WTC11 (cell line): ENCODE measurements around the gene C14orf132. TPM values are rescaled to one million over a fixed set of nuclear protein-coding genes. Genes with fewer than 3 reads are reported as not detected.

Experiments used
- ATAC-seq: fragments of 200-7000 bp; cut with Tn5 transposase; 2 replicates; pipeline ENCODE4 v1.10.0; 2021; ENCODE audit warnings: mild to moderate bottlenecking, moderate library complexity
- CTCF ChIA-PET: fragments of 300-600 bp; sonication (Branson Sonifier 250); formaldehyde crosslinking; loops from one replicate; lab custom pipeline; 2021; ENCODE audit warnings: antibody characterized with exemption; lab: Charles Lee
- POLR2A ChIA-PET: fragments of 350-600 bp; sonication (Branson Sonifier 250); formaldehyde crosslinking; loops from one replicate; lab custom pipeline; 2021; ENCODE audit warnings: antibody characterized with exemption; lab: Charles Lee
- DNase-seq: peaks from one replicate; pipeline ENCODE4 v3.0.0; 2021; ENCODE audit warnings: low spot score
- H3K27ac Mint-ChIP-seq: 2 replicates; pipeline ENCODE4 v1.8.0; 2021; ENCODE audit warnings: mixed read lengths
- H3K27me3 Mint-ChIP-seq: 2 replicates; pipeline ENCODE4 v1.8.0; 2021; ENCODE audit warnings: low read depth, mild to moderate bottlenecking, moderate library complexity, mixed read lengths
- H3K36me3 Mint-ChIP-seq: 2 replicates; pipeline ENCODE4 v1.8.0; 2021; ENCODE audit warnings: mixed read lengths
- H3K4me1 Mint-ChIP-seq: 2 replicates; pipeline ENCODE4 v1.8.0; 2022; ENCODE audit warnings: mixed read lengths
- H3K4me3 Mint-ChIP-seq: 2 replicates; pipeline ENCODE4 v1.8.0; 2021; ENCODE audit warnings: mild to moderate bottlenecking, moderate library complexity, mixed read lengths
- H3K9me3 Mint-ChIP-seq: 2 replicates; pipeline ENCODE4 v1.8.0; 2021; ENCODE audit warnings: mixed read lengths
- FOXP4 ChIP-seq: sonication (generic); formaldehyde crosslinking; IDR thresholded peaks from 2 replicates; pipeline ENCODE4 v1.8.0; 2022; ENCODE audit warnings: mild to moderate bottlenecking, missing genetic modification reagents
- GRHL2 ChIP-seq: fragments of 250-450 bp; sonication (Bioruptor Pico); IDR thresholded peaks from 2 replicates; pipeline ENCODE4 v1.8.0; 2022; ENCODE audit warnings: mild to moderate bottlenecking, moderate library complexity; ENCODE audit not compliant: insufficient replicate concordance, severe bottlenecking
- GTF2I ChIP-seq: fragments of 250-450 bp; sonication (Bioruptor Pico); conservative IDR thresholded peaks from 2 replicates; pipeline ENCODE4 v1.4.0; 2021; ENCODE audit warnings: mild to moderate bottlenecking
- JAZF1 ChIP-seq: fragments of 250-450 bp; sonication (Bioruptor Pico); IDR thresholded peaks from 2 replicates; pipeline ENCODE4 v1.9.0; 2021; ENCODE audit warnings: moderate library complexity, mild to moderate bottlenecking, inconsistent platforms
- MLX ChIP-seq: sonication (generic); formaldehyde crosslinking; IDR thresholded peaks from 2 replicates; pipeline ENCODE4 v1.8.1; 2023; ENCODE audit warnings: mild to moderate bottlenecking, missing genetic modification reagents, moderate library complexity
- MXD4 ChIP-seq: fragments of 250-450 bp; sonication (Bioruptor Pico); IDR thresholded peaks from 2 replicates; pipeline ENCODE4 v1.8.0; 2021; ENCODE audit warnings: mild to moderate bottlenecking, moderate library complexity, borderline replicate concordance
- NFATC4 ChIP-seq: fragments of 250-450 bp; sonication (Bioruptor Pico); IDR thresholded peaks from 2 replicates; pipeline ENCODE4 v1.9.0; 2021; ENCODE audit warnings: mild to moderate bottlenecking
- PRRX2 ChIP-seq: fragments of 250-450 bp; sonication (Bioruptor Pico); IDR thresholded peaks from 2 replicates; pipeline ENCODE4 v1.8.0; 2021; ENCODE audit warnings: mild to moderate bottlenecking
- RELA ChIP-seq: sonication (generic); formaldehyde crosslinking; IDR thresholded peaks from 2 replicates; pipeline ENCODE4 v1.8.1; 2022; ENCODE audit warnings: missing genetic modification reagents, mild to moderate bottlenecking, borderline replicate concordance
- RORB ChIP-seq: fragments of 250-450 bp; sonication (Bioruptor Pico); IDR thresholded peaks from 2 replicates; pipeline ENCODE4 v1.9.0; 2021; ENCODE audit warnings: mild to moderate bottlenecking
- TEAD1 ChIP-seq: sonication (generic); formaldehyde crosslinking; IDR thresholded peaks from 2 replicates; pipeline ENCODE4 v1.8.0; 2022; ENCODE audit warnings: mild to moderate bottlenecking, missing genetic modification reagents
- TEAD4 ChIP-seq: sonication (generic); formaldehyde crosslinking; IDR thresholded peaks from 2 replicates; pipeline ENCODE4 v1.8.0; 2022; ENCODE audit warnings: mild to moderate bottlenecking, missing genetic modification reagents
- TP53 ChIP-seq: sonication (generic); formaldehyde crosslinking; IDR thresholded peaks from 2 replicates; pipeline ENCODE4 v1.8.1; 2023; ENCODE audit warnings: mild to moderate bottlenecking, missing genetic modification reagents
- ZNF121 ChIP-seq: sonication (generic); formaldehyde crosslinking; IDR thresholded peaks from 2 replicates; pipeline ENCODE4 v1.8.0; 2023; ENCODE audit warnings: missing genetic modification reagents
- ZNF138 ChIP-seq: sonication (generic); formaldehyde crosslinking; conservative IDR thresholded peaks from 2 replicates; pipeline ENCODE4 v1.8.1; 2022; ENCODE audit warnings: mild to moderate bottlenecking, moderate library complexity, missing genetic modification reagents
- total RNA-seq: library from RNA; stranded (reverse); gene quantifications from 3 replicates; pipeline ENCODE4 v1.2.3, GENCODE V29; 2021
- TF ChIP-seq, protein P1 (sequence below): sonication (generic); formaldehyde crosslinking; IDR thresholded peaks from 2 replicates; pipeline ENCODE4 v1.8.1; 2022; ENCODE audit warnings: mild to moderate bottlenecking, missing genetic modification reagents, moderate library complexity, borderline replicate concordance
- TF ChIP-seq, protein P2 (sequence below): sonication (generic); formaldehyde crosslinking; IDR thresholded peaks from 2 replicates; pipeline ENCODE4 v1.8.0; 2022; ENCODE audit warnings: missing genetic modification reagents

The C14orf132 gene
- total RNA-seq, 1 experiment from 2014 or later, result 14.1 TPM

DNA sequence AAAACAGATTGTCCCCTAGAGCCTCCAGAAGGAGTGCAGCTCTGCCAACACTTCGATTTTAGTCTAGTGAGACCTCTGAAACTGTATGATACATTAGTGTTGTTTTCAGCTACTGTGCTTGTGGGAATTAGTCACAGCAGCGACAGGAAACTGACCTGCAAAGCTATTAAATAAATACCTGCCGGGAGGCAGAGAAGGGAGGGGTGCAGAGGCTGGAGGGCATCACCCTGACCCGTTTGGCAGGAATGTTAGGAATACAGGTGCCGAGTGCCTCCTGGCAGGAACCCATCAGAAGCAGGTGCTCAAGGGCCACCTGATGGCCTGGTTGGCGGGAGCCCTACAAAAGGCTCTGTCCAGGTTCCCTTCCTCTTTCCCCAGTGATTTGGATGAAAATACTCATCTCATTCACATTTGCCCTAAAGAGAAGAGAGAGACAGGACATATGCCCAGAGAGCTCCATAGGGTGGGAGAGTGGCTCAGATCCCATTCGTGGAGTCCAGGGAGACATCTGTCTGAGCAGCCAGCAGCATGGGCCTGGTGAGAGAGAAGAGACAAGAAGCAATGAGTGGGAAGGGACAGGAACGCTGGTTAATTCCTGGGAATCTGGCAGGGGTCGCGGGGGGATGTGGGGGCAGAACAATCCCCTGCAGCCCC lies 44.6 kb downstream of the C14orf132 start (continued):
- TF ChIP-seq FOXP4 (CRISPR knock-in tag), result no peak
- TF ChIP-seq TP53 (CRISPR knock-in tag), result no peak

- CTCF ChIA-PET, result no interaction called here
- H3K4me1 Mint-ChIP-seq, result peaks cover 6% of the 10 kb centered on the region; the same call in 1 of the 2 replicates
- TF ChIP-seq ZNF121 (CRISPR knock-in tag) (no peak), MLX (CRISPR knock-in tag) (no peak), JAZF1 (no peak), GRHL2 (CRISPR knock-in tag) (no peak)
- TF ChIP-seq, protein P1, sequence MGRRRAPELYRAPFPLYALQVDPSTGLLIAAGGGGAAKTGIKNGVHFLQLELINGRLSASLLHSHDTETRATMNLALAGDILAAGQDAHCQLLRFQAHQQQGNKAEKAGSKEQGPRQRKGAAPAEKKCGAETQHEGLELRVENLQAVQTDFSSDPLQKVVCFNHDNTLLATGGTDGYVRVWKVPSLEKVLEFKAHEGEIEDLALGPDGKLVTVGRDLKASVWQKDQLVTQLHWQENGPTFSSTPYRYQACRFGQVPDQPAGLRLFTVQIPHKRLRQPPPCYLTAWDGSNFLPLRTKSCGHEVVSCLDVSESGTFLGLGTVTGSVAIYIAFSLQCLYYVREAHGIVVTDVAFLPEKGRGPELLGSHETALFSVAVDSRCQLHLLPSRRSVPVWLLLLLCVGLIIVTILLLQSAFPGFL (CRISPR knock-in tag), result no peak
- TF ChIP-seq, all 79 proteins: peak for 0
- no peak for DNase-seq
- Mint-ChIP-seq H3K27ac (no peak overlapping the region), H3K4me3 (no peak overlapping the region), H3K9me3 (peaks cover 12% of the 10 kb centered on the region; the same call in 1 of the 2 replicates), H3K27me3 (no peaks in the 10 kb centered on the region), H3K36me3 (peaks cover 25% of the 10 kb centered on the region)
- no peak for ATAC-seq
- POLR2A ChIA-PET, result no interaction called here
Observed at GRCh38 chr14:96084796-96085195, 45.6 kb downstream of the C14orf132 start.

DNA sequence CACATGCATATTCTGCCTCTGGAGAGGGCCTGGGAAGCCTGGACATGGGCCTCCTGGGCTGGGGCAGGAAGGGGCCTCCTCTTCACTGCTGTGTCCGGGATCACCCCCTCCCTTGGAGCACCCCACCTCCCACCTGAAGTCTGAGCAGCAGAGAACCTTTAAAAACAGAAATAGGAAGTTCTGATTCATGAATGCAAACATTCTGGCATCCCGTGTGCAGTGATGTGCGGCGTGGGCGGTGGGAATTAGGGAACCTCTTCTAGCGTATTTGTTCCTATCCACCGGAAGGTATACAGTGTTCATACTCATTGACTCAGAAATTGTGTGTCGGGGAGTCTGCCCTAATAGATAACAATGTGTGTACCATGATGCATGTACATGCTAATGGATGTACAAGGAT lies 46.2 kb downstream of the C14orf132 start:
- ChIA-PET POLR2A (no interaction called here), CTCF (interaction anchor here (0.8 kb wide), 1 partner anchor 15 kb away, joined by 3 read pairs; no protein-coding TSS in a partner anchor)
- Mint-ChIP-seq H3K9me3 (peaks cover 6% of the 10 kb centered on the region; the same call in 1 of the 2 replicates), H3K4me3 (no peak overlapping the region), H3K27me3 (no peaks in the 10 kb centered on the region), H3K36me3 (peaks cover 21% of the 10 kb centered on the region), H3K27ac (no peak overlapping the region), H3K4me1 (peaks cover 7% of the 10 kb centered on the region; the same call in 1 of the 2 replicates)
- DNase-seq (no peak), ATAC-seq (no peak)
- TF ChIP-seq, protein P2, sequence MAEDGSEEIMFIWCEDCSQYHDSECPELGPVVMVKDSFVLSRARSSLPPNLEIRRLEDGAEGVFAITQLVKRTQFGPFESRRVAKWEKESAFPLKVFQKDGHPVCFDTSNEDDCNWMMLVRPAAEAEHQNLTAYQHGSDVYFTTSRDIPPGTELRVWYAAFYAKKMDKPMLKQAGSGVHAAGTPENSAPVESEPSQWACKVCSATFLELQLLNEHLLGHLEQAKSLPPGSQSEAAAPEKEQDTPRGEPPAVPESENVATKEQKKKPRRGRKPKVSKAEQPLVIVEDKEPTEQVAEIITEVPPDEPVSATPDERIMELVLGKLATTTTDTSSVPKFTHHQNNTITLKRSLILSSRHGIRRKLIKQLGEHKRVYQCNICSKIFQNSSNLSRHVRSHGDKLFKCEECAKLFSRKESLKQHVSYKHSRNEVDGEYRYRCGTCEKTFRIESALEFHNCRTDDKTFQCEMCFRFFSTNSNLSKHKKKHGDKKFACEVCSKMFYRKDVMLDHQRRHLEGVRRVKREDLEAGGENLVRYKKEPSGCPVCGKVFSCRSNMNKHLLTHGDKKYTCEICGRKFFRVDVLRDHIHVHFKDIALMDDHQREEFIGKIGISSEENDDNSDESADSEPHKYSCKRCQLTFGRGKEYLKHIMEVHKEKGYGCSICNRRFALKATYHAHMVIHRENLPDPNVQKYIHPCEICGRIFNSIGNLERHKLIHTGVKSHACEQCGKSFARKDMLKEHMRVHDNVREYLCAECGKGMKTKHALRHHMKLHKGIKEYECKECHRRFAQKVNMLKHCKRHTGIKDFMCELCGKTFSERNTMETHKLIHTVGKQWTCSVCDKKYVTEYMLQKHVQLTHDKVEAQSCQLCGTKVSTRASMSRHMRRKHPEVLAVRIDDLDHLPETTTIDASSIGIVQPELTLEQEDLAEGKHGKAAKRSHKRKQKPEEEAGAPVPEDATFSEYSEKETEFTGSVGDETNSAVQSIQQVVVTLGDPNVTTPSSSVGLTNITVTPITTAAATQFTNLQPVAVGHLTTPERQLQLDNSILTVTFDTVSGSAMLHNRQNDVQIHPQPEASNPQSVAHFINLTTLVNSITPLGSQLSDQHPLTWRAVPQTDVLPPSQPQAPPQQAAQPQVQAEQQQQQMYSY (CRISPR knock-in tag), result no peak
- TF ChIP-seq MXD4 (CRISPR knock-in tag) (no peak), PRRX2 (CRISPR knock-in tag) (no peak), RORB (CRISPR knock-in tag) (no peak), FOXP4 (CRISPR knock-in tag) (no peak), TEAD1 (no peak), GTF2I (no peak), ZNF138 (CRISPR knock-in tag) (no peak), RELA (no peak), NFATC4 (no peak), TEAD4 (no peak)
